D341Med (cell line): ENCODE measurements around the gene TRIOBP.

Experiments
- DNase-seq: peaks from one replicate; pipeline ENCODE4 v3.0.0; 2012; ENCODE audit warnings: low spot score

TRIOBP gene

DNA sequence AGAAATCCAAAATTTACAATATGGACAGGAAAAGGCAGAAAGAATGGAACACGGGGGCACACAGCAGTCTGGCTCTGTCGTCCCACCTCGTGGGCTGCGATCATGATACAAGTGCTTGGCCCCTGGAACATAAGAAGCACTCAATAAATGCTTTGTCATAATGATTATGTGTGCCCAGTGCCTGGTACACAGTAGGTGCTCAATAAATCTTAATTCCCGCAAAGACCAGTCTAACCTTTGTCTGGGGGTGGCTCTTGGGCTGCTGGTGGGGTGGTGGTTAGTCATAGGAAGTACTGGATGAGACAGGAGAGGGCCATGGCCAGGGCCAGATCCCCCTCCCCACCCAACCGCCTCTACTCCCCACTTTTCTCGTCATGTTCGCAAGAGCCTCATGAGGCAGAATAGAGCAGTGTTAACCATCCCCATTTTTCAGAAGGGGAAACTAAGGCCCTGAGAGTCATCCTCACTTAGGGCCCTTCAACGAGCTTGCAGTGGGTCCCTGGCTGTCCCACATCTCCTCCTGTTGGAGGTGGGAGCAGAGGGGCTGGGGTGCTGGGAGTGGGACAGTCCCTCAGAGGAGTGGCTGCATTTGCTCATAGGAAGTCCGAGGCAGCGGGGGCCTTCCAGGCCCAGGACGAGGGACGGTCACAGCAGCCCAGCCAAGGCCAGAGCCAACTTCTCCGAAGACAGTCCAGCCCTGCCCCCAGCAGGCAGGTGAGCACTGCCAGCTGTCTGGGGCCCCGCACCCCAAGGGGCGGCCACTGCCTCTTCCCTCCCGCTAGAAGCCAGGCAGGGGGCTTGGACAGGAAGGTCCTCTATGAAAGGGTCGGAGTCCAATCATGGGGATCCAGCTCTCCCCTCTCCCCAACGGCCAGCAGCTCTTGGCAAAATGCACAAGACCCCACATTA is 36.1 kb downstream of the TRIOBP start:
- no peak for DNase-seq

- no peak for DNase-seq
Measured at GRCh38 chr22:37733625-37734401, 37.0 kb downstream of the TRIOBP start.

DNA sequence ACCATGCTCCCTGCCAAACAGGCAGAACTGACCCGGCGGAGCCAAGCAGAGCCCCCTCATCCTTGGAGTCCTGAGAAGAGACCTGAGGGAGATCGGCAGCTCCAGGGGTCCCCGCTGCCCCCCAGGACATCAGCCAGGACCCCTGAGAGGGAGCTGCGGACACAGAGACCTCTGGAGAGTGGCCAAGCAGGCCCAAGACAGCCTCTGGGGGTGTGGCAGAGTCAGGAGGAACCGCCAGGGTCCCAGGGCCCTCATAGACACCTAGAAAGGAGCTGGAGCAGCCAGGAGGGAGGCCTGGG is 37.5 kb downstream of the TRIOBP start:
- DNase-seq, result no peak

DNA sequence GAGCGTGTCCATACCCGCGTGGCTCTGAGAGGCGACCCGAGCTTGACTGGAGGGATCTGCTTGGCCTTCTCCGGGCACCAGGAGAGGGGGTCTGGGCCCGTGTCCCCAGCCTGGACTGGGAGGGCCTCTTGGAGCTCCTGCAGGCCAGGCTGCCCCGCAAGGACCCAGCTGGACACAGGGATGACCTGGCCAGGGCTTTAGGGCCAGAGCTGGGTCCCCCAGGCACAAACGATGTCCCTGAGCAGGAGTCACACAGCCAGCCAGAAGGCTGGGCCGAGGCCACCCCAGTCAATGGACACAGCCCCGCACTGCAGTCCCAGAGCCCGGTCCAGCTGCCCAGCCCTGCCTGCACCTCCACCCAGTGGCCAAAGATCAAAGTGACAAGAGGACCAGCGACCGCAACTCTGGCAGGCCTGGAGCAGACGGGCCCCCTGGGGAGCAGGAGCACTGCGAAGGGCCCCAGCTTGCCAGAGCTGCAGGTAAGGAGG is 38.2 kb downstream of the TRIOBP start:
- no peak for DNase-seq

GRCh38 chr22:37739035-37739434 is 42.2 kb downstream of the TRIOBP start:
- no peak for DNase-seq

- DNase-seq, result no peak
Measured at GRCh38 chr22:37739611-37740049, 42.8 kb downstream of the TRIOBP start.

GRCh38 chr22:37740455-37741311 is 43.8 kb downstream of the TRIOBP start:
- no peak for DNase-seq

GRCh38 chr22:37741312-37741795 is 44.5 kb downstream of the TRIOBP start:
- no peak for DNase-seq

GRCh38 chr22:37742376-37743171 is 45.7 kb downstream of the TRIOBP start:
- no peak for DNase-seq

- DNase-seq, result no peak
Measured at GRCh38 chr22:37744589-37744988, 47.7 kb downstream of the TRIOBP start.

GRCh38 chr22:37745548-37746365 is 48.9 kb downstream of the TRIOBP start:
- DNase-seq, result peak; percentile 98

- no peak for DNase-seq
Measured at GRCh38 chr22:37746366-37747079, 49.7 kb downstream of the TRIOBP start.

DNA sequence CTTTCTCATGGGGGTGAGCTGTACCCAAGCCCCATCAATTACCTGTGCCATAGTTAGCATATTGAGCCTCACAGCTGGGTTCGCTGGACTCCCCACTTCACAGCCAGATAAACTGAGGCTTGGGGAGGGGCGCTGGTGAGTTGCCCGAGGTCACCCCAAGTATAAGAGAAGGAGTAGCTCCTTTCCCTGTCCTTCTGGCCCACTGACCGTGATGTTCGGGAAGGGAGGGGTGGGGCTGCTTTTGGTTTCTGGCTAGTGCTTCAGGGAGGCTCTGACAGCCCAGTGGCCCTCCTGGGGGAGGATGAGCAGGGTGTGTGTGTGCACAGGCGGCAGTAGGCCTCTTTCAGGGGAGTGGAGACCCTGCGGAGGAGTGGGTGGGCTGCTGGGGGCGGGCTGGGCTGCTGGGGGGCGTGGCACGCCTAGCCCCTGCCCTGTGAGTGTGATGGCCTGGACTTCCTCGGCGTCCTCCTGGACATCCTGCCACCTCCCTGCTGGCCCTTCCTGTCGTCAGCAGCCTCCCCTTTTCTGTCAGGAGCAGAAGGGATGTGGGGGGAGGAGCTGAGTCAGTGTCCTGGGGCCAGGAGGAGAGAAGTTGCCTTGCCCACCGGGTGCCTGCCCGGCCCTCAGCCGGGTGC is 50.3 kb downstream of the TRIOBP start:
- DNase-seq, result no peak

- no peak for DNase-seq
Measured at GRCh38 chr22:37747715-37748100, 50.9 kb downstream of the TRIOBP start.

GRCh38 chr22:37748659-37749058 is 51.8 kb downstream of the TRIOBP start:
- DNase-seq, result no peak

DNA sequence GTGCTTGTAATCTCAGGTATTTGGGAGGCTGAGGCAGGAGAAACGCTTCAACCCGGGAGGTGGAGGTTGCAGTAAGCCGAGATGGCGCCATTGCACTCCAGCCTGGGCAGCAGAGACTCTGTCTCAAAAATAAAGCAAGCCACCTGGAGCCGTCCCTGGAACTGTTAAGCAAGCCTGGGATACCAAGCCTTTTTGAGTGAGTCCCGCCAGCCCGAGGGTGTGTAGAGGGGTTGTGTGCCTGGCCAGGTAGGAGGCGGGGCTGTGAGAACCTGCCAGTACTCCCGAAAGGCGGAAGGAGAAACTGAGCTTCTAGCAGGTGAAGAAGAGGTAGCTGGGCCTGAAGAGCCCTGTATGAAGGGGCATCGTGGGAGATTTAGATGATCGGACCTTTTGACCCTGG is 52.4 kb downstream of the TRIOBP start:
- no peak for DNase-seq

- no peak for DNase-seq
Measured at GRCh38 chr22:37749831-37750595, 53.2 kb downstream of the TRIOBP start.

DNA sequence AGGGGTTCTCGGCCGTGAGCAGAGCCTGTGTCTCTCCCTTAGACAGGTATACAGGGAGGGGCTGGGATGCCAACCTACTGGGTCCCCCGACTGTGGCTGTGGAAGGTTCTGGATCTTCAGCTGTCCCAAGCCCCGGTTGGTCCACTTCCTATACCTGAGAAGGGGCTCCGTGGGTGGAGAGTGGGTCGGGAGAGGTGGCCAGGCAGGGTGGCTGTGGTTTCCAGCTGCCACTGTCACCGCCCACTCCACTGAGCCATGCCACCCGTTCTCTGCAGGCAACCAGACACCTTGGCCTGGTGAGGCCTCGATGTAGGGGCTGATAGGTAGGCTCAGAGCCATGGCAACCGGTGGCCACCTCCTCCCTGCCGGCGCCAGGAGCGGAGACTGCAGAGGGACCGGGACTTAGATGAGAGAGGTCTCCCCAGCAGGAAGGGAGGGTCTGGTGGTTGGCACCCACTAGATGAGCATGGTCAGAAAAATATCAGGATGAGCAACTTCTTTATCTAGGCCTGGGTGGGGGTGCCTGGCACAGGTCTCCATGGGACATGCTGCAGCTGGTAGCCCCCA is 53.8 kb downstream of the TRIOBP start:
- no peak for DNase-seq
